Stimulated activated CD4-positive, alpha-beta T cell treated with anti-CD3 and anti-CD28 coated beads, Interleukin-4, amount 100 ng/mL, for 4 hours (primary cell): Measurements from ENCODE around the gene SERPING1.

Experiments used
- DNase-seq, 2 experiments: peaks; one replicate each; pipeline ENCODE4 v3.0.0-alpha.2; 2020

The SERPING1 gene

GRCh38 chr11:57597461-57597915, at the start of gene SERPING1:
SERPING1 (plus strand) TSS chr11:57597685; CDS start chr11:57598271, 586 bp downstream.
- DNase-seq = no peak

DNA sequence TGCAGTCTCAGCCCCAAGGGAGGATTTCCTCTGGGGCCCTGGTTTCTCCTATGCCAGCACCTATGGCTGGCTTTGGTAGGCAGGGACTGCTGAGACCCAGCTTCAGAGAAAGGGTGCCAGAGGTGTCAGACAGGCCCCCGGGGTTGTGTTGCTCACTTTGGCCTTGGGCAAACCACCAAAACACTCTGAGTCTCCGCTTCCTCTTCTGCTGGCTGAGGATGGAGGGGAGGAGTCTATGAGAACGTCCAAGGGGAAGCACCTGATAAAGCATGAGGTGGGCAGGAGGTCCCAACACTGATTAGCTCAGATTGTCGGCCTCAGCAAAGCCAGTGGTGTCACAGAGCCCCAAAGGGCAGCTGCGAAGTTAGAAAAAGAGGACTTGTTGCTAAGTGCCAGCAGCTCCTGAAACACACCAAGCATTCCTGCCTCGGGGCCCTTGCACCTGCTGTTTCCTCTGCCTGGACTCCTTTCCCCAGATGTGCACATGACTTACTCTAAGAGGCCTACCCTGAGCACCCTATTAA, 49.6 kb upstream of the SERPING1 start:
- no peak for DNase-seq

GRCh38 chr11:57549983-57550382, 47.5 kb upstream of the SERPING1 start:
- no peak for DNase-seq

DNA sequence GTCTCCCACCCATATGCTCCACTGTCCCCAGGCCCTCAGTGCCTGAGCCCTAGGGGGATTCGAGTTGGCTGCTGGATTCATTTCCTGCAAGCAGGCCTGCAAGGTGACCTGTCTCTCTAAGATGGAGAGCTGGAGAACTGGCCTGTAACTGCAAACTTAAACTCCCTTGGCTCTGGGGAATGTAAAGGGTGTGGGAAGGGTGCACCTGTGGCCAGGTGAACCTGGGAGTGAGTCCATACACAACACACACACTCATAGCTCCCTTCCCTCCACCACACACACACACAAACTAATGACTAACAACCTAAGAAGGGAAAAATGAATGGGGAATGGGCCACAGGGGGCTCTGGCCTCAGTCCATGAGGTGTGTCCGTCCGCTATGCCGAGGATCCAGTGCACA, 45.5 kb upstream of the SERPING1 start:
- DNase-seq = no peak

DNA sequence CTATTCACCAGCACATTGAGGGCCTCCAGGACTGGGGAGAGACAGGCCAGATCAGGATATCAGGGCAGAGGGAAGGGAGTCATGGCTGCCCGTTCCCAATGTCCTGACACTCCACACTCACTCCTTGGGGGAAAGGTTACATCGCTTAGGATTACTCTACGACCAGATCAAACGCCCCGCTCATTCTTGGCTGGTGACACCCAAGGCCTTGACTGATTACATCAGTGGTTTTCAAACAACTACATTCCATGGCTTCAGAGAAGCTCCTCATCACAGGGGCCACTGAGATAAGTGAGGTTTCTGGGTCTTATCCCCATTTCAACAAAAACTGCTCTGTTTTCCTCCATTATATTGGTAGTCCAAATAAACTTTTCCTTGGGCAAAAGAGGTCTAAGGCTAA, 45.0 kb upstream of the SERPING1 start:
- no peak for DNase-seq

DNA sequence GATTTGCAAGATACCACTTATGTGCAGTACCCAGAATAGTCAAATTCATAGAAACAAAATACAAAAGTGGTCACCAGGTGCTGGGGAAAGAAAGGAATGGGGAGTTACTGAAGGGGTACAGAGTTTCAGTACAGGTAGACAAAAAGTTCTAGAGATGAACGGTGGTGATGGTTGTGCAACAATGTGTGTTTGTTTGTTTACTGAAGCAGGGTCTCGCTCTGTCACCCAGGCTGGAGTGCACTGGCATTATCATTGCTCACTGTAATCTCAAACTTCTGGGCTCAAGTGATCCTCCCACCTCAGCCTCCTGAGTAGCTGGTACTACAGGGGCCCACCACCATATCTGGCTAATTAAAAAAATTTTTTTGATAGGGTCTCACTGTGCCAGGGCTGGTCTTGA, 42.1 kb upstream of the SERPING1 start:
- no peak for DNase-seq

DNA sequence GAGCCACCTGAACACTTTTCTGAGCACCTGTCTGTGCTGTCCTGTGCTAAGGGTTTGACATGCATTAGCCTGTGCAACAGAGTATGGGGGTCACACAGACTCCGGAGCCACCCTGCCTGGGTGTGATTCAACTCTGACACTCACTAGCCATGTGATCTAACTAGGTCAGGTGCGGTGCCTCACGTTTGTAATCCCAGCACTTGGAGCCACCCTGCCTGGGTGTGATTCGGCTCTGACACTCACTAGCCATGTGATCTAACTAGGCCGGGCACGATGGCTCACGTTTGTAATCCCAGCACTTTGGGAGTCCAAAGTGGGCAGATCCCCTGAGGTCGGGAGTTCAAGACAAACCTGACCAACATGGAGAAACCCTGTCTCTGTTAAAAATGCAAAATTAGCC, 41.4 kb upstream of the SERPING1 start:
- DNase-seq = no peak

- DNase-seq = no peak
These were observed 37.3 kb upstream of the SERPING1 start for GRCh38 chr11:57560146-57560545.

GRCh38 chr11:57562596-57562995, 34.9 kb upstream of the SERPING1 start:
- DNase-seq = no peak

DNA sequence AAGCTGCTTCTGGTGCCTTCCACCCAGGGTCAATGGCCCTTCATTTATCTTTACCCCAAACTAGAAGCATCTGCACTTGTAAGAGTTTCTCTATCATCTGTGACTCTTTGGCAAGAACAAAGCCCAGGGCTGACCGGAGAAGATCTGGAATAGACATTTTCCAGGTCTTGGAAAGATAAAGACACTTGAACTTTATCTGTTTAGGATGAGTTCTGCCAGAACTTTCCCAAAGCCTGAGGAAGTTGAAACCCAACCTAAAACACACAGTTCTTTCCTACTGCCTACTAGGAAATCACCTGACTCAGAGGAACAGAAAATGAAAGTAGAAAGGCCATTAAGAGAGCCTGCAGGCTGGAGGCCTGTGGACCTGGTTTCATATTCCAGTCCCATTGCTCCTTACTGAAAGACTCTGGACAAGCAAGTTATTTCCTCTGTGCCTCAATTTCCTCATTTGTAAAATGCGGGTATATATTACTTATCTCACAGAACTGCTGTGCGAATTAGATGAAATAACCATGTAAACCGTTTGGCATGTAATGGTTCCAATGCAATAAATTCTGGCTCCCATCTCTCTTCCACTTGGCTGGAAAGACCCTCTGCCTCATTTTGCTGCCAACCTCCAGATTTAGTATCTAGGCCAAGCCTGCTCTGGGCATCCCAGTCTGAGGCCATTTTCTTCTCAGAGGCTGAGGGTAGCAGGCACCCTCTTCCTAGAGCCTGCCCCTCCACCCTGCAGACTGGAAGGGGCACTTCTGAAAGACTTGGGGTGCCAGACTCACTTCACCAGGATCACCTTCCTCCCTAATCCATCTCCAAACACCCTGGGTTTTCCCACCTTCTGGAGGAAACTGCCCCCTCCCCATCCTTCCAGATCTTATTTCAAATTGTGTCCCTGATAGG, 31.2 kb upstream of the SERPING1 start:
- DNase-seq = peak in 1 of 2 experiments; percentile 33

GRCh38 chr11:57566905-57567514, 30.5 kb upstream of the SERPING1 start:
- peak in 1 of 2 experiments; percentile 44 for DNase-seq

DNA sequence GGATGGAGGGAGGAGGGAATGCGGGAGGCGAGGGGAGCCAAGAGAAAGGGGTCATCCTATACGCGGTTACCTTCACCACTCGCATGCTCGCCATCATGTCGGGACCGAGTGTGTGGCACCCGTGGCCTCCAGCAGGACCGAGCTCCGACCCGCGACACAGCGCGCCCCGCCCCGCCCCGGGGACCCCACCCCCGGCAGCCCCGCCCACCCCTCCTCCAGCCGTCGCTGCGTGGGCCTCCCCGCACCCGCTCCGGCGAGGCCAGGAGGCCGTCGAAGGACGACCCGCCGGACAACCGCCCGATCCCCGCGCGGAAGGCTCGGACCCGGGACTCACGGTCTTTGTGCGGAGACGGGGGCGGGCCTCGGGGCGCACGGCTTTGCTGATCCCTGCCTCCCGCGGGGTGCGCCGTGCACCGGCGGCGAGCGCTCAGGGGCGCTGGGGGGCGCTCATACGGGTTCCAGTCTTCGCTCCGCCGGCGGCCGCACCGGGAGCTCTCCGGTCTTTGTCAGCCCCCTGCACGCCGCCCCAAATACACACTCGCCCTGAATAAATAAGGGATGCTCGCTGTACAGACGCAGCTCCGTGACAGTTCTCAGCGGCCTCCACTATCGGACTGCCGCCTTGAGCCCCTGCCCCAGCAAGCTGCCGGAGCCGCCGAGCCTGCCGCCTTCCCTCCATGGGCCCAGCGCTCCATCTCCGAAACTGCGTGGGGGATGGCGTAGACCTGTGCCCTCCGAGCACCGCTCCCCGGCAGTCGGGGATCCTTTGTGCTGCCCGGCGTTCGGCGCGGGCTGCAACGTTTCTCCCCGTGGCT, 29.8 kb upstream of the SERPING1 start, which contains the start of gene UBE2L6:
Gene UBE2L6 (minus strand): TSS at position 158 of the 815 bp plus-strand sequence. CDS start 61 bp downstream, at position 97.
- peak; percentile 70 to 71 for DNase-seq

- DNase-seq = peak; percentile 80 to 87
These were observed 29.1 kb upstream of the SERPING1 start for GRCh38 chr11:57568330-57568766.

- no peak for DNase-seq
These were observed 25.9 kb upstream of the SERPING1 start for GRCh38 chr11:57571606-57572005.

- DNase-seq = no peak
These were observed 23.4 kb upstream of the SERPING1 start for GRCh38 chr11:57574061-57574460.

- DNase-seq = no peak
These were observed 13.1 kb upstream of the SERPING1 start for GRCh38 chr11:57584341-57584740.

- DNase-seq = no peak
These were observed 12.2 kb upstream of the SERPING1 start for GRCh38 chr11:57585301-57585700.

DNA sequence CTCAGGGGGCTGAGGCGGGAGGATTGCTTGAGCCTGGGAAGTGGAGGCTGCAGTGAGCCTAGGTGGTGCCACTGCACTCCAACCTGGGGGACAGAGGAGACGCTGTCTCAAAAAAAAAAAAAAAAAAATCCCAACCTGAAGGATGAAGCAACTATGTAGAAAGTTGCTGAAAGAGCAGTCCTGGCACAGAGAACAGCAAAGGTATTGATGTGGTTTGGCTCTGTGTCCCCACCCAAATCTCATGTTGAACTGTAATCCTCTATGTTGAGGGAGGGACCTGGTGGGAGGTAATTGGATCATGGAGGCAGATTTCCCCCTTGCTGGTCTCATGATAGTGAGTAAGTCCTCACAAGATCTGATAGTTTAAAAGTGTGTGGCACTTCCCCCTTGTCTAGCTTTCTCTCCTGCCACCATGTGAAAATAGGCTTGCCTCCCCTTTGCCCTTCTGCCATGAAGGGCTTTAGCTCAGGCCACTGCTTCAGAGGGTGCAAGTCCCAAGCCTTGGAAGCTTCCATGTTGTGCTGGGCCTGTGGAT, 10.7 kb upstream of the SERPING1 start:
- DNase-seq = no peak

GRCh38 chr11:57588046-57588710, 9.3 kb upstream of the SERPING1 start:
- no peak for DNase-seq

GRCh38 chr11:57596266-57596885, 1.1 kb upstream of the SERPING1 start:
- DNase-seq = no peak
